ENCODE results near the gene ZNF22. TPM values are rescaled to one million over a fixed set of nuclear protein-coding genes. Genes with fewer than 3 reads are reported as not detected.

Gene ZNF22
- total RNA-seq, 1 donor from 2014 or later: 21.6 TPM

DNA sequence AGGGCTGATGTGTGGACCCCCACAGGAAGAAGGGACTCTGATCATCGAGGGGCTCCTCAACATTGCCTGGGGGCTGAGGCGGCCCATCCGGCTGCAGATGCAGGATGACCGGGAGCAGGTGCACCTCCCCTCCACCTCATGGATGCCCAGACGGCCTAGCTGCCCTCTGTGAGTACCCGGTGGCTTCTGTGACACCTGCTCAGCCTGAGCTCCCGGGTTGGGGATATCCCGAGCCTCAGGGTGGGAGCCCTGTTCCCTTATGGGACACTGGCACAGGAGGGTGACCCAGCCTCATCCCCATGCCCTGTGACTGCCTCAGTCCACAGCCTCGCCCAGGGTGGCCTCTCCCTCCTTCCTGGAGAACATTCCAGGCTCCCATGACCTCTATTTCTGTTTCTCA lies 18.2 kb upstream of the ZNF22 start:
- Mint-ChIP-seq H3K27me3 (ENCODE audit: low read depth) (no peaks in the 10 kb centered on the region), H3K9me3 (ENCODE audit: low read depth) (no peaks in the 10 kb centered on the region), H3K4me3 (ENCODE audit: unreplicated experiment) (peak overlapping the region; percentile 19), H3K36me3 (ENCODE audit: low read depth) (no peaks in the 10 kb centered on the region), H3K4me1 (ENCODE audit: low read depth) (peaks cover 94% of the 10 kb centered on the region), H3K27ac (ENCODE audit: unreplicated experiment) (peak overlapping the region; percentile 99)
- TF ChIP-seq CTCF (IDR thresholded peaks at IDR 0.05): no peak
- no peak for DNase-seq (ENCODE audit: low spot score)

- Mint-ChIP-seq H3K27me3 (ENCODE audit: low read depth) (no peaks in the 10 kb centered on the region), H3K9me3 (ENCODE audit: low read depth) (no peaks in the 10 kb centered on the region), H3K36me3 (ENCODE audit: low read depth) (no peaks in the 10 kb centered on the region), H3K4me1 (ENCODE audit: low read depth) (peaks cover 92% of the 10 kb centered on the region), H3K27ac (ENCODE audit: unreplicated experiment) (peak overlapping the region; percentile 74), H3K4me3 (ENCODE audit: unreplicated experiment) (no peak overlapping the region)
- TF ChIP-seq CTCF (IDR thresholded peaks at IDR 0.05): no peak
- DNase-seq (ENCODE audit: low spot score): no peak
Observed at GRCh38 chr10:44983066-44983894, 17.4 kb upstream of the ZNF22 start.

DNA sequence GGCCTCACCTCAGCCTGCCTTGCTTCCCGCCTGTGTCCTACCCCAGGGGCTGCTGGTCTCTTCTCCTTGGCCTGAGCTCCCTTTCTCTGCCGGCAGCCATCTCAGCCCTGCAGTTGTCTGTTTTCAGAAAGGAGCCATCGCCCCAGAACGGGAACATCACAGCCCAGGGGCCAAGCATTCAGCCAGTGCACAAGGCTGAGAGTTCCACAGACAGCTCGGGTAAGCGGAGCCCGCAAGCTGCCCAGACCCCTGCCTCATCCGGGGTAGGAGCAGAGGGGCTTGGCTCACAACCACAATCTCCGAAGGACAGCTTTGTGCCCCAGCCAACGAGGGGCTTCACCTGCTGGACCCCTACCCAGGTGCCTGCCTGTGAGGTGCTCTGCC lies 16.8 kb upstream of the ZNF22 start:
- H3K4me3 Mint-ChIP-seq (ENCODE audit: unreplicated experiment): no peak overlapping the region
- H3K27me3 Mint-ChIP-seq (ENCODE audit: low read depth): no peaks in the 10 kb centered on the region
- H3K9me3 Mint-ChIP-seq (ENCODE audit: low read depth): no peaks in the 10 kb centered on the region
- H3K27ac Mint-ChIP-seq (ENCODE audit: unreplicated experiment): peak overlapping the region; percentile 45
- peaks cover 3% of the 10 kb centered on the region for H3K36me3 Mint-ChIP-seq (ENCODE audit: low read depth)
- peaks cover 85% of the 10 kb centered on the region for H3K4me1 Mint-ChIP-seq (ENCODE audit: low read depth)
- TF ChIP-seq CTCF (IDR thresholded peaks at IDR 0.05): no peak
- no peak for DNase-seq (ENCODE audit: low spot score)

GRCh38 chr10:44984671-44985101 lies 16.0 kb upstream of the ZNF22 start:
- Mint-ChIP-seq H3K36me3 (ENCODE audit: low read depth) (peaks cover 8% of the 10 kb centered on the region), H3K27ac (ENCODE audit: unreplicated experiment) (peak overlapping the region; percentile 97), H3K27me3 (ENCODE audit: low read depth) (no peaks in the 10 kb centered on the region), H3K4me3 (ENCODE audit: unreplicated experiment) (no peak overlapping the region), H3K9me3 (ENCODE audit: low read depth) (no peaks in the 10 kb centered on the region), H3K4me1 (ENCODE audit: low read depth) (peaks cover 79% of the 10 kb centered on the region)
- no peak for DNase-seq (ENCODE audit: low spot score)
- TF ChIP-seq CTCF (IDR thresholded peaks at IDR 0.05): no peak

GRCh38 chr10:44985175-44985681 lies 15.5 kb upstream of the ZNF22 start:
- H3K27me3 Mint-ChIP-seq (ENCODE audit: low read depth): no peaks in the 10 kb centered on the region
- TF ChIP-seq CTCF (IDR thresholded peaks at IDR 0.05): no peak
- peak overlapping the region; percentile 97 for H3K27ac Mint-ChIP-seq (ENCODE audit: unreplicated experiment)
- H3K9me3 Mint-ChIP-seq (ENCODE audit: low read depth): no peaks in the 10 kb centered on the region
- DNase-seq (ENCODE audit: low spot score): no peak
- peaks cover 10% of the 10 kb centered on the region for H3K36me3 Mint-ChIP-seq (ENCODE audit: low read depth)
- peaks cover 79% of the 10 kb centered on the region for H3K4me1 Mint-ChIP-seq (ENCODE audit: low read depth)
- peak overlapping the region; percentile 16 for H3K4me3 Mint-ChIP-seq (ENCODE audit: unreplicated experiment)
